Left ventricle myocardium inferior (tissue), 1 donor: ENCODE measurements around the gene CACNA1C. TPM values are rescaled to one million over a fixed set of nuclear protein-coding genes. Genes with fewer than 3 reads are reported as not detected.

Experiments
- DNase-seq: peaks from one replicate; pipeline ENCODE4 v3.0.0-alpha.2; 2020
- H3K27ac ChIP-seq: fragments of 200-600 bp; replicated peaks from 2 replicates; pipeline ENCODE4 v1.8.0; 2021
- H3K27me3 ChIP-seq: fragments of 200-600 bp; 2 replicates; pipeline ENCODE4 v1.8.0; 2021; ENCODE audit warnings: low read depth
- H3K36me3 ChIP-seq: fragments of 200-600 bp; 2 replicates; pipeline ENCODE4 v1.8.0; 2021
- H3K4me1 ChIP-seq: fragments of 200-600 bp; 2 replicates; pipeline ENCODE4 v1.8.0; 2021
- H3K4me3 ChIP-seq: fragments of 200-600 bp; 2 replicates; pipeline ENCODE4 v1.8.0; 2021; ENCODE audit warnings: mild to moderate bottlenecking, moderate library complexity
- H3K9me3 ChIP-seq: fragments of 200-600 bp; replicated peaks from 2 replicates; pipeline ENCODE4 v1.8.0; 2021
- CTCF ChIP-seq: fragments of 200-600 bp; IDR thresholded peaks from 2 replicates; pipeline ENCODE4 v1.8.0; 2021; ENCODE audit warnings: antibody characterized with exemption, mild to moderate bottlenecking, borderline replicate concordance
- intact Hi-C: fragments of 100-400 bp; cut with micrococcal nuclease; formaldehyde crosslinking; loops from one replicate; pipeline ENCODE4 v1.11.0; 2022
- total RNA-seq: library from RNA; stranded (reverse); fragmentation: NEBNext Ultra II Directional; extraction: Animal tissue kit (Norgen Biotek cat#: 25700); gene quantifications from one replicate; pipeline ENCODE4 v1.2.1, GENCODE V29; 2021
- donor health status: DM: no; HTN: yes; CAD: no; lungs with severe emphysema.

The CACNA1C gene
- total RNA-seq, 1 donor from 2014 or later: 137 TPM

DNA sequence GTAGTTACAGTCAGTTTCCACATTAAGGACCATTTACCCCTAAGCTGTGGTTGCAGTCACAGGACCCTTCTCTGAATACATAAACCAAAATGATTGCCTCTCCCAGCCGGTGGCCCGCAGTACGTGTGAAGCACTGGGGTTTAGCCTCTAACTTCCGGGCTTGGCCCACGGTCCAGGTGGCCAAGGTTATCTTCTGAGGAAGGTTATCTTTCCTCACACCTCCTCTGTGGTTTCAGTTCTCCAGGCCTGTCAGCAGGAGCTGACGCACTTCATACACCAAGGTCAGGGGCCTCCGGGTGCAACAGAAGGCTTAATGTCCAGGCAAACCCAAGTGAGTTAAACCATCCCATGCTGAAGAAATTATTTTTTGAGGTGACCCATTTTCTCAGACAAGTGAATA lies 451.0 kb downstream of the CACNA1C start:
- Histone ChIP-seq H3K4me3 (no peak overlapping the region), H3K27me3 (no peaks in the 10 kb centered on the region), H3K36me3 (peaks cover 8% of the 10 kb centered on the region), H3K9me3 (no peaks in the 10 kb centered on the region), H3K4me1 (peaks cover 73% of the 10 kb centered on the region), H3K27ac (peak overlapping the region; percentile 83)
- DNase-seq: peak; percentile 32
- intact Hi-C loops: no loop called here
- TF ChIP-seq CTCF: no peak

GRCh38 chr12:2504577-2504976 lies 451.8 kb downstream of the CACNA1C start:
- DNase-seq: no peak
- H3K36me3 ChIP-seq: peaks cover 8% of the 10 kb centered on the region
- peak overlapping the region; percentile 83 for H3K27ac ChIP-seq
- no peak for TF ChIP-seq CTCF
- peaks cover 73% of the 10 kb centered on the region for H3K4me1 ChIP-seq
- intact Hi-C loops: no loop called here
- H3K9me3 ChIP-seq: no peaks in the 10 kb centered on the region
- no peak overlapping the region for H3K4me3 ChIP-seq
- no peaks in the 10 kb centered on the region for H3K27me3 ChIP-seq

DNA sequence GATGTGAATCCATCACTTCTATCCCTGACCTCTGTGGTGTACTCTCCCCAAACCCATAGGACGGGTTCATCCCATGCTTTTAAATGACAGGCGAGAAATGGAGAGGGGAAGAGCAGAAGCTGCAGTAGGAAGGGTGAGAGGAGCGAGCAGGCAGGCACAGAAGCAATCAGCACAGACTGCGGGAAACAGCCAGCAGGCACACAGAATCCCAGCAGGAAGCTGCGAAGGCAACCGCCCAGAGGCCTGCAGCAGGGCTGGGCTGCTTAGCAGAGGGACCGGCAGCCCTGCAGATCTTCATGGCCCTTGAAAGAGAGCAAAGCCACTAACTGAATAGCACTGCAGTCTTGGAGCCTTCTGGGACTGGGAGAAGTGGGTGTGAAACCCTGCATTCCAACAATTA lies 455.0 kb downstream of the CACNA1C start:
- Histone ChIP-seq H3K27me3 (no peaks in the 10 kb centered on the region), H3K4me1 (peaks cover 52% of the 10 kb centered on the region), H3K4me3 (no peak overlapping the region), H3K27ac (peak overlapping the region; percentile 40), H3K9me3 (no peaks in the 10 kb centered on the region), H3K36me3 (peaks cover 12% of the 10 kb centered on the region)
- no peak for DNase-seq
- no peak for TF ChIP-seq CTCF
- intact Hi-C loops: no loop called here

DNA sequence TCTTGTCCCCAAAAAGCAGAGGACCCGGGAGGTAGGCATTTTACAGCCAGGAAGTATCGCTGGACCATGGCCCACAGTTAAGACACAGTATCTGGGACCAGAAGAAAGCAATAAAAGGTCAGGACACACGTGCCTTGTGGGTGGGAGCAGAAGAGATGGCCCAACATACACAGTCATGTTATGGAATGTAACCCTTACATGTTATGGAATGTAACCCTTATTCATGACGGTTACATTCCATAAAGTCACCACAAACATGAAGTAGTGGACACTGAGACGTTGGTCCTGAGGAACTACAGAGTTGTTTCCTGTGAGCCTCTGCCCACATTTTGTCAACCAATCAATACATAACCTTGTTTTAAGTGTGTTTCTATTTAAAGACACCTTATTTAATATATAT lies 456.4 kb downstream of the CACNA1C start:
- Histone ChIP-seq H3K27ac (no peak overlapping the region), H3K9me3 (no peaks in the 10 kb centered on the region), H3K4me3 (no peak overlapping the region), H3K27me3 (no peaks in the 10 kb centered on the region), H3K36me3 (peaks cover 24% of the 10 kb centered on the region), H3K4me1 (peaks cover 39% of the 10 kb centered on the region)
- TF ChIP-seq CTCF: no peak
- intact Hi-C loops: no loop called here
- DNase-seq: no peak

DNA sequence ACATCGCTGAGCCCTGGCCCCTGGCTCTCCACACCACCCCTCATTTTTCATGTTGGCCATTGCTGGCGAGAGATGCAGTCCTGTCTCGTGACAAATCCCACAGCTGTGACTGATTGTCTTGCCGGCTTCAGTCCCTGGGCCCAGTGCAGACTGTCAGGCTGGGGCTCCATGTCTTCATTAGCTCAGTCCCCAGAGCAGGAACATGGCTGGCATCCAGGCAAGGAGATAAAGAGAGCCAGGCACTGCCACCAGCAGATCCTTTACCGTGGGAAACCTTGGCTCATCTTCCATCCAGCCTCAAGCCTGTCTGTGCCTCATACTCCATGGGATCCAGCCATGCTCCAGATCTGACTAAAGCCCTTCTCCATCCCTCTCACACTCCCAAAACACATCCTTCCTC lies 457.3 kb downstream of the CACNA1C start:
- DNase-seq: peak; percentile 51
- no peak overlapping the region for H3K4me3 ChIP-seq
- H3K4me1 ChIP-seq: peaks cover 37% of the 10 kb centered on the region
- peak overlapping the region; percentile 54 for H3K27ac ChIP-seq
- no peaks in the 10 kb centered on the region for H3K9me3 ChIP-seq
- intact Hi-C loops: no loop called here
- TF ChIP-seq CTCF: no peak
- H3K27me3 ChIP-seq: no peaks in the 10 kb centered on the region
- peaks cover 30% of the 10 kb centered on the region for H3K36me3 ChIP-seq
